HG03571 (cell line): ENCODE data around the gene SPEN.
A peak's percentile ranks its signal among the peaks of the same experiment; 100 is the strongest.
"Not testable (repeated sequence)": the region's sequence is repeated elsewhere in the genome, so short reads cannot be mapped to it uniquely, and the experiment has no call there.

ENCODE experiments used
- ATAC-seq: cut with Tn5 transposase; IDR thresholded peaks from one replicate; pipeline ENCODE4 v1.9.1; 2021; ENCODE audit not compliant: unreplicated experiment

The SPEN gene

DNA sequence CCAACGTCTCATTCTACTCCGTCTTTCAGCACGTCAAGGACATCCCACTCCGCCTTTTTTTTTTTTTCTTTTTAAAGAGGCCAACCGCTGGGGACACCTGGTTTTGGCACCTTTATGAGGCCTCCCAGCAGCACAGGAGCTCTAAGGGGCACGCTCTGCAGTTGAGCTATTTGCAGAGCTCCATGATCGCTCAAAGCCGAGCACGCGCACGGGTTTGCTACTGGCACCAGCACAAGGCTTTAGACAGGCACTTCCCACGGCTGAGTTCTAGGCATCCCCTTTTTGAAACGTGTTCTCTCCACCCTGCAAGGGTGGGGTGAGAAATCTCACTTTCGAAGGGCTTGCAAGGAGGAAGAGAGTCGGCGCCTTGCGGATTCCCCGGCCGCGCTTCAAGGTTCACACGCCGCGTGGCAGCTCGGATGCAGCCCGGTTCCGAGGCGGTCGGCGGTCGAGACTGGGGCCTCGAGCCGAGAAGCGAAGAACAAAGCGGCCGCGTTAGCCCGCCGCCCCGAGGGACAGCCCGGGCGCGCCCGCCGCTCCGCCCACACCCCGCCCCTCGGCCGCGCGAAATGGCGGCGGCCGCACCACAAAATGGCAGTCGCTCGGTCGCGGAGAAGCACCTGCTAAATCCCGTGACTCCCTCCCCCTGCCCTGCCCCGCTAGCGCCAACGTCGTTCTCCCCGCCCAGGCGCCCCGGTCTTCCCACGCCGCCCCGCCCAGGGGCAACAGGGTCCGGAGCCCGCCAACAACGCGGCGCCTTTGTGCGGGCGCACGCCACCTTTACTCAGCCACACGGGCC, 12.9 kb upstream of the SPEN start:
- ATAC-seq, result peak; percentile 41

- peak; percentile 7 for ATAC-seq
Measured at GRCh38 chr1:15835205-15835740, 12.2 kb upstream of the SPEN start.

GRCh38 chr1:15835741-15836510, 11.6 kb upstream of the SPEN start:
- ATAC-seq, result peak; percentile 42

DNA sequence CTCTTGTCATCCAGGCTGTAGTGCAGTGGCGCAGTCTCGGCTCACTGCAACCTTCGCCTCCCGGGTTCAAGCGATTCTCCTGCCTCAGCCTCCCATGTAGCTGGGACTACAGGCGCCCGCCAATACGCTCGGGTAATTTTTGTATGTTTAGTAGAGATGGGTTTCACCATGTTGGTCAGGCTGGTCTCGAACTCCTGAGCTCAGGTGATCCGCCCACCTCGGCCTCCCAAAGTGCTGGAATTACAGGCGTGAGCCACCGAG, 11.1 kb upstream of the SPEN start:
- ATAC-seq, result not testable (repeated sequence)

DNA sequence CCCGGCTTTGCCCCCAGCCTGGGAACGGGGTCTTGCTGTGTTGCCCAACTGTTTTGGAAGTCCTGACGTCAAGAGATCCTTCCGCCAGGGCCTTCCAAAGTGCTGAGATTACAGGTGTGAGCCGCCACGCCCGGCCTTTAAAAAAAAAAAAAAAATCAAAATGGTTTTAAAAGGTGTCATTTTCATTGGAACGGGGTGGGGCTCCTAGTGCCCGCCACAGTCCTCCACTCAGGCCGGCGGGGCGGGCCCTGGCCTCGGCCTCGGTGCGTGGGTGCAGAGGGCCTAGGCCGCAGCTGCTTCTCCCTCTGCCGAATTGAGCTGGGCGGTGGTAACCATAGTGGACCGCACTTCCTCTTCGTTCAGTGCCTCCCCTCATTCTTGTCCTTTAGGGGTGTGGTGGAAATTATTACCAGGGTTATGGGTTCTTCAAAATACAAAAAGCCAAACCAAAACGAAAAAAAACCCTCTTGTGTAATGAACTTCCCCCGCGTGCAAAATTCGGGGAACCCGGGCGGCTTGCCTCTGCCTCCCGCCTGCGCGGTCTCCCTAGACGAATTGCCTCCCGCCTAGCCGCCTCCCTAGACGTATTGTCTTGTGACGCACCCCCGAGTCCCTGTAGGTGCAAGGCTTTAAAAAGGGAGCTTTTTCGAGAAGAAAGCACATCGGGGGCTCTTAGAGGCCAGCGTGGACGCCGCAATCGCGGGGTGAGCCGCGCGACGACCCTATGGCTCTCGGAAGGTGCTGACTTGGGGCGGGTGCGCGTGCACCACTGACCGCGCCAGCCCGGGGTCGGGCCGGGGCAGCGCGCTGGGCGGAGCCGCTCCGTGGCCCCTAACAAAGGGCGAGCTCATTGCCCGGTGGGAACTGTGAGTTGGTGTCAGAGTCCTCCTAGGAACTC, 10.5 kb upstream of the SPEN start:
- no peak for ATAC-seq

DNA sequence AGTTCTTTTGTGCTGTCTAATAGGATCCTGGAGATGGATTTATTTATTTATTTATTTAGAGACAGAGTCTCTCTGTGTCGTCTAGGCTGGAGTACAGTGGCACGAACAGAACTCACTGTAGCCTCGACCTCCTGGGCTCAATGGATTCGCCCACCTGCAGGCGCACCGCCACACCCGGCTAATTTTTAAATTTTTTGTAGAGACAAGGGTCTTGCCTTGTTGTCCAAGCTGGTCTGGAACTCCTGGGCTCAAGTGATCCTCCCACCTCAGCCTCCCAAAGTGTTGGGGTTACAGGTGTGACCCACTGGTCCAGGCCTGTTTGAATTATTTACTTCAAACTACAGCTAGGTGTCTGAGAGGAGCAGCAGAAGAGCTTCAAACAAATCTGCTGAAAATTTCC, 9.6 kb upstream of the SPEN start:
- no peak for ATAC-seq

- no peak for ATAC-seq
Measured at GRCh38 chr1:15838721-15839120, 8.8 kb upstream of the SPEN start.

DNA sequence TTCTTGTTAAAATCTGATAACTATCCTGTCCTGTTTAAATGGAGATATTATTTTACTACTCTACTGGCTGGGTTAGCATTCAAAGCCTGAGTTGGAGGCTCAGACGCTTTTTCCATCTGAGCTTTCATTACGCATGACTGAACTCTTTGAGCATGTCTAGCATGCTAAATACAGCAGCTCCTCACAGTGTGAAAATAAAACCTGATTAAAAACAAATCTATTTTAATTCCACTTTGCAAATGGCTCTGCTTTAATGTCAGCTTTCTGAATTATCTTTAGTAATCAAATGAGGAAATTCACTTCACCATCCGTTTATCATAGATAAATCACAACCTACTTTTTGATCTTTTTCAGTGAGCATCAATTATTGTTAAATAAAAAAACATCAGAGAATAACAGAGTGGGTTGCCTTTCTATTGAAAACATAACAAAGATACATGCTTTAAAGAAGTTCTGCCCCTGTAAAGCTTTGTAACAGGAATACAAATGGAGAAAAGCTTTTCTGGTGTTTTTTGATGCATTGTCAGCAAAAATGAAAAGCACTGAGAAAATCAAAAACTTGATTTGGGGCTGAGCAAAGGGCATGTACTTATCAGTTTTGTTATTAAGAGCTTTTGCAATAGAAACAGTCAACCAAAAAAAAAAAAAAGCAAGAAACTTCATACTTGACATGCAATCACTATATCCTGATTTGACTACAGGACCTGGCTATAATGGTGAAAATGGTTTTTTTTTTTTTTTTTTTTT, 3.5 kb upstream of the SPEN start:
- no peak for ATAC-seq

- ATAC-seq, result not testable (repeated sequence)
Measured at GRCh38 chr1:15846056-15846455, 1.5 kb upstream of the SPEN start.

DNA sequence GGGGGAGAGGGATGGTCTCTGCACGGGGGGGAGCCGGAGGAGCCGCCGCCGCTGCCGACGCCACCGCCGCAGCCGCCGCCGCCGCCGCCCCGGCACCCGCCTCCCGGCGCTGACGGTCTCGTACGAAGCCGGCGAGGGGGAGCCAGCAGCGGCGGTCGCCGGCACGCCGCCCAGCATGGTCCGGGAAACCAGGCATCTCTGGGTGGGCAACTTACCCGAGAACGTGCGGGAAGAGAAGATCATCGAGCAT, 311 bp downstream of the SPEN start:
- ATAC-seq, result no peak

- peak; percentile 13 for ATAC-seq
Measured at GRCh38 chr1:15848143-15848928, 829 bp downstream of the SPEN start.

- ATAC-seq, result no peak
Measured at GRCh38 chr1:15848929-15849774, 1.6 kb downstream of the SPEN start.

GRCh38 chr1:15849775-15850324, 2.3 kb downstream of the SPEN start:
- no peak for ATAC-seq

GRCh38 chr1:15850471-15851001, 3.0 kb downstream of the SPEN start:
- ATAC-seq, result no peak

DNA sequence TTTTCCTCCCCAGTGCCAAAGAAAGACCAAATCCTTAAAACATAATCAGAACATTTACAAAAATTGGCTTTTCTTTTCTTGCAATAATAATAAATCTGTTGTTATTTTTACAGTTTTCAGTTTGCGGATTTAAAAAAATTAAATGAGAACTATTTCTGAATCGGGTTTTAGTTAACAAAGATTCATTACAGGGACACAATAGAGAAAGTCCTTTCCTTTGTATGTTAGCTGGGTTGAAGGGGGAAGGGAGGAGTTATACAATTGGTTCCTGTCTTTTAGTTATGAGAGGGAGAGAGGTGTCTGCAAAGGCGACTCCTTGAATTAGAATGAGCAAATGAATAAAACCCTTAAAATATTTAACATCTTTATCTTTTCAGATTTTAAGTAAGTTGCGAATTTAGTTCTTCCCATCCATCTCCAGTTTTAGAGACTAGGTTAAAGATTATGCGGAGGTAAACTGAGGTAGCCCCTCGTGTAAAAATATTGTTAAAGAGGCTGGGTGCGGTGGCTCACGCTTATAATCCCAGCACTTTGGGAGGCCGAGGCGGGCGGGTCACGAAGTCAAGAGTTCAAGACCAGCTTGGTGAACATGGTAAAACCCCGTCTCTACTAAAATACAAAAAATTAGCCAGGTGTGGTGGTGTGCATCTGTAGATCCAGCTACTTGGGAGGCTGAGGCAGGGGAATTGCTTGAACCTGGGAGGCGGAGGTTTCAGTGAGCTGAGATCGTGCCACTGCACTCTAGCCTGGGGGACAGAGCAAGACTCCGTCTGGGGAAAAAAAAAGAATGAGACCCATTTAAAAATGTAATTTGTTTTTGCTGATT, 3.9 kb downstream of the SPEN start:
- ATAC-seq, result no peak

DNA sequence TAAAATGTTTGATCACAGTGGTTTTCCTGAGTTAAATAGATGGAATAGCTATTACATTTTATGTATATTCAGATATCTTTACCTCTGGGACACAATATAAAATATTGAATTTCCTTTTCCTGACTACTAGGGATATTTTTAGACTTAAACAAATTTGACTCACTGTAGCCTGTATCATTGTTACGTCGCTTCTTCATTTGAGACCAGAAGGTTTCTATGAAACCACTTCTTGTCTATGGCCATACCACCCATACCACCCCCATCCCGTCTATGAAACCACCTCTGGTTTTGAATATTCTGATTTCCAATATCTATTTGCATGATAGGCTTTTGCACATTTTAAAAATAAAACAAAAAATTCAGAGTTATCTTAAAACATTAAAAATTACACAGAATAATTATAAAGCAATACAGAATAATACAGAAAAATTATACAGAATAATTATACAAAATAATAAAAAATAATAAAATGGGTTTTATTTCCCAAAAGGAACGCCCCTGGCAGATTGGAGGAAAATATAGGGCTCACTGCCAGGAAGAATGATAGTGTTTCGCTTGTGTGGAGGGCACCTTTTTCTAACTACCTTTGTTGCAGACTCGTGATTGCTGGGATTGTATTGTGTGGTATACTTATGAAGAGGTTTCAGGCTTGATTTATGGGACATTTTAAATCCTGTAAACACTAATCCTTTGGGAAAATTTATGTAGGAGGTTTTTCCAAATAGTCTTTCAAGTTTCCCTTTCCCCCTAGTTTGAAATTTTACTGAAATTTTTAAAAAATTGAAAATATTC, 4.7 kb downstream of the SPEN start:
- peak; percentile 27 for ATAC-seq

- ATAC-seq, result no peak
Measured at GRCh38 chr1:15852828-15853302, 5.4 kb downstream of the SPEN start.
